ENCODE measurements around the gene AKT3. TPM values are rescaled to one million over a fixed set of nuclear protein-coding genes. Genes with fewer than 3 reads are reported as not detected.

Gene AKT3
- total RNA-seq, 4 donors from 2014 or later = 29.7 to 77.2 (median 37.4) TPM

DNA sequence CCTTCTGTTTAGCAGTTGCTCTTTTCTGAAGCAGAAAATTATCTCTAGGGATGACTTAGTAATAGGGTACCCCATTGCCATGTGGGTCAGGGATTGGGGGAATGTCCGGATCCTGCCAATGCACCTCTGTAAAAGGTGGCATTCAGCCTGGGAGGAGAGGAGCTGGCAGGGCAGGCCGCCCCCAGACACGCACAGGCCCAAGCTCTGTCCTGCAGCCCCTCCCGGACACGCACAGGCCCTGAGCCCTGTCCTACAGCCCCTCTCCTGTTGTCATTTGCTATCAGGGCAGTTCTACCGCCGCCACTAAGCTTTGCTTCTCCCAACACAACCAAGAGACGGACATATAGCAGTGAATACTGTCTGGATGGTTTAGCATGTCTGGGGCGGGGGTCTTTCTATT, 375.1 kb downstream of the AKT3 start:
- ATAC-seq (ENCODE audit: low FRiP score) (no peak), DNase-seq (ENCODE audit: low spot score) (no peak)
- TF ChIP-seq, protein P1, sequence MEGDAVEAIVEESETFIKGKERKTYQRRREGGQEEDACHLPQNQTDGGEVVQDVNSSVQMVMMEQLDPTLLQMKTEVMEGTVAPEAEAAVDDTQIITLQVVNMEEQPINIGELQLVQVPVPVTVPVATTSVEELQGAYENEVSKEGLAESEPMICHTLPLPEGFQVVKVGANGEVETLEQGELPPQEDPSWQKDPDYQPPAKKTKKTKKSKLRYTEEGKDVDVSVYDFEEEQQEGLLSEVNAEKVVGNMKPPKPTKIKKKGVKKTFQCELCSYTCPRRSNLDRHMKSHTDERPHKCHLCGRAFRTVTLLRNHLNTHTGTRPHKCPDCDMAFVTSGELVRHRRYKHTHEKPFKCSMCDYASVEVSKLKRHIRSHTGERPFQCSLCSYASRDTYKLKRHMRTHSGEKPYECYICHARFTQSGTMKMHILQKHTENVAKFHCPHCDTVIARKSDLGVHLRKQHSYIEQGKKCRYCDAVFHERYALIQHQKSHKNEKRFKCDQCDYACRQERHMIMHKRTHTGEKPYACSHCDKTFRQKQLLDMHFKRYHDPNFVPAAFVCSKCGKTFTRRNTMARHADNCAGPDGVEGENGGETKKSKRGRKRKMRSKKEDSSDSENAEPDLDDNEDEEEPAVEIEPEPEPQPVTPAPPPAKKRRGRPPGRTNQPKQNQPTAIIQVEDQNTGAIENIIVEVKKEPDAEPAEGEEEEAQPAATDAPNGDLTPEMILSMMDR (IDR thresholded peaks at IDR 0.05) = no peak

DNA sequence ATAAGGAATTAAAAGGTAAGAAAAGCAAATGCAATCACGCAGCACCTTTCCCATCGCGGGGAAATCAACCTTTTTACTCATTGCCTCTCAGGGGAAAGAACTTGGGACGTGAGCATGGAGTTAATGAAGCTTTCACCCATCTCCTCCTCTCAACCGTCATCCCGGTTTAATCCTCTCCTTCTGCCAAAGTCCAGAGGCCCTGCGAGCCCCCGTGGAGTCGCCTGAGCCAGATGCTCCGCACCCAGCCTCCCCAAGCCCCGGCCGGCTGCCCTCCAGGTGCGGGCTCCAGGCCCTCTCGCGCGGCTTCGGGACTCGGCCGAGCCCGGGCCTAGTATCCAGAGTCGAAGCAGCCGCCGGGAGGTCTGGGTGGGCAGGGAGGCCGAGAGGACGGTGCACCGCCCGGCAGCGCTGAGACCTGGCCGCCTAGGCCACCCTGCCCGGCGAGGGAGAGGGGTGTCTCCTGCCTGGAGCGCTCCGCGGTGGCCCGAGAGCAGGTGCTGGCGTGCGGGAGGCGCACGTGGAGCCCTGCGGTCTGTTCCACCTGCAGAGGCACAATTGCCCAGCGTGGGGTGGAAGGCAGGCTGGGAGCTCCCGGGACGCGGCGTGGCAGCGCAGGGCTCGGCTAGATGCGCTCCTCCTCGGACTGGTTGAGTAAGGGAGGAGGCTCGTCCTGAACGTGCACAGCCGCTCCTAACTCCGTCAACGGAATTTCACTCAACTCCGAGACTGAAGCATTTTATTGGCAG, 375.7 kb downstream of the AKT3 start:
- TF ChIP-seq, protein P1 (IDR thresholded peaks at IDR 0.05) = no peak
- peak; percentile 53 for ATAC-seq (ENCODE audit: low FRiP score)
- DNase-seq (ENCODE audit: low spot score) = no peak

DNA sequence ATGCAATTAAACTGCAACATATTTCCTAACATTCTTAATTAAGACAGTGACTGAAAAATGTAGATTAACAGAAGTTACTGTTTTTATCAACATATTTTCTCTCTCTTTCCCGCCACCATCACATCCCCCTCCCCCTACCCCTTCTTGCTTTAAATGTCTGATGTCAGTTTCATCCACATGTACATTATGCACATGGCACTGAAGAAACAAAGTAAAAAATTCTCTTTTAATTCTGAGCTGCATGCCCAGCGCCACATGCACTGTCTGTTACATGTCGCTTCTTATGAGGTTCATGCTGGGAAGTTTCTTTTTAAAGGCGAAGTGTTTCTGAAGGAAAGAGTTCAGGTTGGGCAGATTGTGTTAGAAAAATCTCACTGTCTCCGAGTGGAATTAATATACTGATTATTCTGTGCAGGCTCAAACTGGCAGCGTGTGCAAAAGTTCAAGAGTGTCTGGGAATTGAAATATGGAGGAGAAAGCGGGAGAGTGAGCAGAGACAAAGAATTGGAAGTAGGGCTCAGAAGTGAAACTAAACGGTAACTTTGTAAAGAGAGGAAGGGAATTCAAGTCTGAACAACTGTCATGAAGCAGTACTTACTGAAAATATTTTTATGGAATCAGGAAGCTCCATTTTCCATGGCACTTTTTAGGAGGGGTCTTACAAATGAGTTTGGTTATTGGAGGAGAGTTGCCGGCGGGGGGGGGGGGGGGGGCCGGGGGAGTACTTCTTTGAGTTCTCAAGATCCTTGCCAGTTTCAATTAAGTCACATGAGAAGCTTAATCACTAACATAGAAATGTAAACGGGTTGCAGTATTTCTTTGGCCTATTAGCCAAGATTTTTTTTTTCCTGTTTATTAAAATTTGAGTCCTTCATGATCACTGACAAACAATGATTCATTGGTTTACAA, 376.6 kb downstream of the AKT3 start:
- DNase-seq (ENCODE audit: low spot score) = no peak
- ATAC-seq (ENCODE audit: low FRiP score) = peak; percentile 30
- TF ChIP-seq, protein P1 (IDR thresholded peaks at IDR 0.05) = no peak

DNA sequence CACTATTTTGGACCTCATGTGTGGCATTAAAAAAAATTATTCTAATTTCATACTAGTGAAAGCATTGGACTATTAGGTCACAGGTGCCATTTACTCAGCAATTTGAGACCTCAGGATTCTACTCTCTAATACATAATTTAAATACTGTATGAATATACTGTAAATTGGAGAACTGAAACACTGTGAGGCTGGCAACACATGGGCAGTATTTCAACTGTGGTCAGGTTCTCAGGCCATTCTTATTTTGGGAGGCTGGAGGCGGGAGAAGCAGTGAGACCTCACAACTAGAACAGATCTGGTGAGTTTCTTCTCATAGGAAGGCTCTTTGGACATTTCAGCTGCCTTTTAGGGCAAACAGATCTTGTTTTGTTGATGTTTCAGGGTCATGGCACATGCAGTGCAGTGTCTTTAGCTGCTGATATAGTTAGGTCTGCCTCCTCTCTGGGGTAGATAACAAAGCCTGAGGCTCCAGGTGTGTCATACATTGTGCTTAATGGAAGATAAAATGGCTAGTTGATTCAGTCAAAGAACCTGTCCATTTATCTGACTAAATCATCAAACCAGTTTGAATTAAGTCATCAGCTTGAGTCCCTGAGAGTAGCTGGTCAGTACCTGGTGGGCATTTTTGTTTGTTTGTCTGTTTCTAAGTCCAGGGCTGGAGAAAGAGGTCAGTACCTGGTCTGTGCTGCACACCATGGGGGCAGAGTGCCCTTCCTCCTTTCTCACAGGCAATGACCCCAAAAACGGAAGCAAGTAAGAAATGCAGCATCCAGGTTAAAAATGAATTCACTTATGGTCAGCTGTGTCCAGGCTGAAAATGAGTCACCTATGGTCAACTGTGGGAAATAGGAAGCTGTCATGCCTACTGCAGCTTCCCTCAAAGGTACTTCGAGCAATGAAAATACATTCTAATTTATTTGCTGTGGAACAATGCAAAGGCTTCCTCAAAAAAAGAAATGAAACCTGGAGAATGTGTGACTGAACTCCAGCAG, 378.0 kb downstream of the AKT3 start:
- DNase-seq (ENCODE audit: low spot score) (no peak), ATAC-seq (ENCODE audit: low FRiP score) (no peak)

DNA sequence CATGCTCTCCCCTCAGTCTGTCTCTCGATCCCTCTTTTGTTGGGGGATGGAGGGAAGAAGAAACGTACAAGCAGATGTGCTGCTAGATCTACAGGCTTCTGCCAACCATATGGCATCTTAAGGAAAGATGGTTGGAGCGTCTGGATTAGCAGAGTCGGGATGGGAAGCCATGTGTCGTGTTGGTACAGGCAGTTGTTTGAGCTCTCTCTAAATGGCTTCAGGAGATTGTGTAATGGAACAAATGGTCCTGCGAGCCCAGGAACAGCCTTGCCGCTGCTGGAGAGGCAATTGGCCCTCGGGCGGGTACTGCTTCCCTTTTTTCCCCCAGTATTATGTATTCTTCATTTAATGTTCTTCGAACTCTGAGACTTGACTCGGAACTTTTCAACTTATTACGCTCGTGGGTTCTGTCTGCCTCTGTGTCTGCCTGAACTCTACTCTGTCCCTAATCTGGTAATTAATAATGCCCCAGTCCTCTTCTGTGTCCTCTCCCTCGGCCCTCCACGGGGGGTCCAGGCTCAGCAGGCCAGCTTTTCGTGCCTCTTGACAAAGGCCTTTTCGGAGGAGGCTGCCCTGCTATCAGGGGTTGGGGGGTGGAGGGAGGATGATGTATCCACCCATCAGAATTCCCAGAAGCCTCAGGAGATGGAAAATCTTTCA, 378.9 kb downstream of the AKT3 start:
- no peak for ATAC-seq (ENCODE audit: low FRiP score)
- no peak for DNase-seq (ENCODE audit: low spot score)
- TF ChIP-seq, protein P1 (IDR thresholded peaks at IDR 0.05) = no peak

More for the DNA sequence above, 378.0 kb downstream of the AKT3 start:
- TF ChIP-seq, protein P1 (IDR thresholded peaks at IDR 0.05) = no peak

DNA sequence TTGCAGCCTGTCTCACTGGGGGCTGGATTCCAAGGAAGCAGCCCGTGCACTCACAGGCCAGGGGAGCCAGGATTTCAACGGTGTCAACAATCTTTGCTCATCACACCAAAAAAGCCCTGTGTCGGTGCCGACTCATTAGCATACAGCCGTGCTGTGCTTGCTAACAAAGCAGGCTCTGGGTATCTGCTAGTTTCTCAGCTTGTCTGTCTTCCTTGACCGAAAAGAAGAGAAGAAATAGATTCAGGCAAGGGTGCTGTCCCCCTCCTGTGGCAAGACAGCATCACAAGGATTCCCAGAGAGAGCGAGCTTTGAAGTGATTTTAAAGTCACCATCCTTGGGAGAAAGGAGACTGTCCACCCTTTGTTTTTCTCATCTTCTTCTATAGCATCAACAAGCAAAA, 379.5 kb downstream of the AKT3 start:
- TF ChIP-seq, protein P1 (IDR thresholded peaks at IDR 0.05) = no peak
- DNase-seq (ENCODE audit: low spot score) = no peak
- ATAC-seq (ENCODE audit: low FRiP score) = no peak
